ENCODE data around the gene RAB34.

The RAB34 gene

GRCh38 chr17:28750178-28751047, 32.7 kb upstream of the RAB34 start (continued):
- TF ChIP-seq ZBTB10 (tag by site-specific recombination; IDR thresholded peaks at IDR 0.05), result no peak
- no peak for TF ChIP-seq ZNF561 (tag by site-specific recombination; IDR thresholded peaks at IDR 0.05; ENCODE audit: borderline replicate concordance)
- no peak for TF ChIP-seq ZNF354C (tag by site-specific recombination; IDR thresholded peaks at IDR 0.05; ENCODE audit: borderline replicate concordance, low read depth)
- no peak for TF ChIP-seq ZNF776 (tag by site-specific recombination; IDR thresholded peaks at IDR 0.05; ENCODE audit: borderline replicate concordance)
- no peak for TF ChIP-seq YY1 (tag by site-specific recombination; IDR thresholded peaks at IDR 0.05)
- no peak for TF ChIP-seq ZBTB26 (tag by site-specific recombination; optimal IDR thresholded peaks at IDR 0.05)
- no peak for TF ChIP-seq PATZ1 (tag by site-specific recombination; IDR thresholded peaks at IDR 0.05)
- TF ChIP-seq ZNF645 (tag by site-specific recombination; IDR thresholded peaks at IDR 0.05), result no peak
- TF ChIP-seq REPIN1 (tag by site-specific recombination; IDR thresholded peaks at IDR 0.05; ENCODE audit: low read depth), result no peak
- TF ChIP-seq ZNF121 (tag by site-specific recombination; IDR thresholded peaks at IDR 0.05), result no peak
- TF ChIP-seq EGR2 (tag by site-specific recombination; IDR thresholded peaks at IDR 0.05; ENCODE audit: low read depth), result no peak
- TF ChIP-seq PRDM2 (tag by site-specific recombination; IDR thresholded peaks at IDR 0.05; ENCODE audit: borderline replicate concordance), result no peak
- TF ChIP-seq ZFP69B (tag by site-specific recombination; IDR thresholded peaks at IDR 0.05), result peak; percentile 43; the same call in 1 of the 2 replicates
- TF ChIP-seq ZNF704 (tag by site-specific recombination; IDR thresholded peaks at IDR 0.05), result no peak
- TF ChIP-seq ZNF221 (tag by site-specific recombination; IDR thresholded peaks at IDR 0.05; ENCODE audit: borderline replicate concordance), result no peak
- TF ChIP-seq ZXDB (tag by site-specific recombination; IDR thresholded peaks at IDR 0.05), result no peak
- TF ChIP-seq ZNF155 (tag by site-specific recombination; IDR thresholded peaks at IDR 0.05), result no peak
- TF ChIP-seq ZNF660 (tag by site-specific recombination; IDR thresholded peaks at IDR 0.05), result peak; percentile 96
- TF ChIP-seq ZFP3 (tag by site-specific recombination; IDR thresholded peaks at IDR 0.05; ENCODE audit: low read depth), result no peak
- no peak for TF ChIP-seq ZNF280D (tag by site-specific recombination; IDR thresholded peaks at IDR 0.05)
- TF ChIP-seq ZNF664 (tag by site-specific recombination; IDR thresholded peaks at IDR 0.05), result no peak

Data from HEK293 (cell line).